B cell (primary cell): ENCODE measurements around the gene POLE2. TPM values are rescaled to one million over a fixed set of nuclear protein-coding genes. Genes with fewer than 3 reads are reported as not detected.

Source experiments
- ATAC-seq: fragments of 200-7000 bp; cut with Tn5 transposase; one replicate; pipeline ENCODE4 v1.10.0; 2021; ENCODE audit warnings: low read depth, mild to moderate bottlenecking, moderate number of reproducible peaks, moderate library complexity
- CTCF ChIA-PET: fragments of 350-600 bp; sonication (Branson Sonifier 250); formaldehyde crosslinking; loops from one replicate; lab custom pipeline; 2021; ENCODE audit warnings: antibody characterized with exemption, inconsistent platforms; lab: Charles Lee
- POLR2A ChIA-PET: fragments of 350-600 bp; sonication (Branson Sonifier 250); formaldehyde crosslinking; loops from one replicate; lab custom pipeline; 2021; ENCODE audit warnings: antibody characterized with exemption; lab: Charles Lee
- DNase-seq: peaks from one replicate; pipeline ENCODE4 v3.0.0; 2013
- H2AFZ ChIP-seq: 2 replicates; pipeline ENCODE4 v1.6.1; 2012; ENCODE audit warnings: mild to moderate bottlenecking, low read depth, low read length; ENCODE audit not compliant: insufficient read depth, poor library complexity, severe bottlenecking
- H3K27ac ChIP-seq, 2 donors: 1 replicate in 1 of 2; 2 replicates in 1 of 2; pipeline ENCODE4 v1.5.1; 2012 to 2013; ENCODE audit warnings: low read length in 2 of 2, mild to moderate bottlenecking in 2 of 2, moderate library complexity in 1 of 2
- H3K27me3 ChIP-seq, 4 experiments: fragments of 200-600 bp in 1 of 4; sonication (generic) in 1 of 4; replicated peaks in 1 of 4; 1 replicate in 2 of 4; 2 replicates in 2 of 4; pipeline versions ENCODE4 v1.6.1 to v1.7.0; 2013 to 2016; ENCODE audit warnings: low read length in 3 of 4, mild to moderate bottlenecking in 2 of 4, mixed read lengths in 1 of 4, moderate library complexity in 1 of 4; ENCODE audit not compliant: insufficient read depth in 4 of 4, control insufficient read depth in 3 of 4; ENCODE audit errors: control extremely low read depth in 1 of 4
- H3K36me3 ChIP-seq, 2 experiments: replicated peaks in 1 of 2; 1 replicate in 1 of 2; 2 replicates in 1 of 2; pipeline versions ENCODE4 v1.6.1 to v1.7.1; 2013; ENCODE audit warnings: low read length in 1 of 2; ENCODE audit not compliant: insufficient read depth in 2 of 2, control insufficient read depth in 1 of 2; ENCODE audit errors: control extremely low read depth in 1 of 2, extremely low read depth in 1 of 2
- H3K4me1 ChIP-seq, 2 donors: fragments of 200-600 bp in 1 of 2; sonication (generic) in 1 of 2; 1 replicate in 1 of 2; 2 replicates in 1 of 2; pipeline versions ENCODE4 v1.5.1 to v1.6.1; 2013 to 2017; ENCODE audit warnings: low read length in 2 of 2; ENCODE audit not compliant: control insufficient read depth in 2 of 2, insufficient read depth in 2 of 2
- H3K4me2 ChIP-seq: replicated peaks from 2 replicates; pipeline ENCODE3; 2012; ENCODE audit warnings: mild to moderate bottlenecking, low read depth, low read length; ENCODE audit not compliant: poor library complexity, severe bottlenecking
- H3K4me3 ChIP-seq, 5 experiments: fragments of 200-600 bp in 1 of 5; sonication (generic) in 1 of 5; 1 replicate in 3 of 5; 2 replicates in 2 of 5; pipeline versions ENCODE4 v1.5.1 to v1.7.0; 2011 to 2016; ENCODE audit warnings: low read length in 4 of 5, mild to moderate bottlenecking in 4 of 5, low read depth in 2 of 5, control low read depth in 1 of 5, moderate library complexity in 1 of 5; ENCODE audit not compliant: insufficient read depth in 1 of 5; ENCODE audit errors: control extremely low read depth in 1 of 5, extremely low read depth in 1 of 5
- H3K79me2 ChIP-seq: fragments of 200-600 bp; sonication (generic); one replicate; pipeline ENCODE4 v1.6.0; 2016; ENCODE audit warnings: low read length; ENCODE audit not compliant: control insufficient read depth, insufficient read depth
- H3K9ac ChIP-seq: fragments of 200-600 bp; sonication (generic); 2 replicates; pipeline ENCODE4 v1.6.1; 2017; ENCODE audit warnings: mild to moderate bottlenecking, low read length, moderate library complexity
- H3K9me3 ChIP-seq, 3 donors: one replicate each; pipeline versions ENCODE4 v1.6.1 to v1.7.1; 2013; ENCODE audit warnings: low read length in 2 of 3; ENCODE audit not compliant: control insufficient read depth in 2 of 3, insufficient read depth in 1 of 3; ENCODE audit errors: control extremely low read depth in 1 of 3
- H4K20me1 ChIP-seq: 2 replicates; pipeline ENCODE4 v1.6.0; 2012; ENCODE audit warnings: mild to moderate bottlenecking, low read length; ENCODE audit not compliant: insufficient read depth, control insufficient read depth, poor library complexity, severe bottlenecking
- H3K27ac Mint-ChIP-seq: one replicate; pipeline ENCODE4 v1.8.0; 2021; ENCODE audit warnings: mixed read lengths
- H3K27me3 Mint-ChIP-seq: one replicate; pipeline ENCODE4 v1.8.0; 2021; ENCODE audit warnings: mixed read lengths
- H3K4me1 Mint-ChIP-seq: one replicate; pipeline ENCODE4 v1.8.0; 2021; ENCODE audit warnings: mixed read lengths
- H3K4me3 Mint-ChIP-seq: one replicate; pipeline ENCODE4 v1.8.0; 2021; ENCODE audit warnings: mixed read lengths
- H3K9me3 Mint-ChIP-seq: one replicate; pipeline ENCODE4 v1.8.0; 2022; ENCODE audit warnings: mixed read lengths; ENCODE audit not compliant: insufficient read depth
- CTCF ChIP-seq: fragments of 200-600 bp; IDR thresholded peaks from one replicate; pipeline ENCODE4 v1.8.0; 2022; ENCODE audit warnings: antibody characterized with exemption, mild to moderate bottlenecking
- EZH2 ChIP-seq: IDR thresholded peaks from 2 replicates; pipeline ENCODE4 v1.6.1; 2012; ENCODE audit warnings: borderline replicate concordance, low read depth, mild to moderate bottlenecking, moderate library complexity, low read length; ENCODE audit not compliant: insufficient read depth, poor library complexity, severe bottlenecking
- WGBS: methylation state at CpG from one replicate; pipeline ENCODE4 v1.1.5; 2013; ENCODE audit warnings: missing lambda C conversion rate; ENCODE audit not compliant: insufficient coverage; 5-methylcytosine and 5-hydroxymethylcytosine counted together
- intact Hi-C: fragments of 100-400 bp; cut with micrococcal nuclease; formaldehyde crosslinking; loops from one replicate; pipeline ENCODE4 v1.10.0; 2022
- polyA plus RNA-seq: library from polyadenylated mRNA; depleted of rRNA; stranded (reverse); fragments of >200 nt; gene quantifications from 2 replicates; pipeline ENCODE4 v1.2.3, GENCODE V29; 2012
- total RNA-seq, 2 donors: library from RNA; stranded (reverse); fragments of 120-200 nt in 1 of 2; gene quantifications; 1 replicate in 1 of 2; 2 replicates in 1 of 2; pipeline versions ENCODE4 v1.2.3 to v1.2.4, GENCODE V29; 2013 to 2022

POLE2 gene
- total and polyA plus RNA-seq, 2 donors (not counting 1 experiment from before 2014, with no cell fraction given), result 1.4 to 2.6 TPM

DNA sequence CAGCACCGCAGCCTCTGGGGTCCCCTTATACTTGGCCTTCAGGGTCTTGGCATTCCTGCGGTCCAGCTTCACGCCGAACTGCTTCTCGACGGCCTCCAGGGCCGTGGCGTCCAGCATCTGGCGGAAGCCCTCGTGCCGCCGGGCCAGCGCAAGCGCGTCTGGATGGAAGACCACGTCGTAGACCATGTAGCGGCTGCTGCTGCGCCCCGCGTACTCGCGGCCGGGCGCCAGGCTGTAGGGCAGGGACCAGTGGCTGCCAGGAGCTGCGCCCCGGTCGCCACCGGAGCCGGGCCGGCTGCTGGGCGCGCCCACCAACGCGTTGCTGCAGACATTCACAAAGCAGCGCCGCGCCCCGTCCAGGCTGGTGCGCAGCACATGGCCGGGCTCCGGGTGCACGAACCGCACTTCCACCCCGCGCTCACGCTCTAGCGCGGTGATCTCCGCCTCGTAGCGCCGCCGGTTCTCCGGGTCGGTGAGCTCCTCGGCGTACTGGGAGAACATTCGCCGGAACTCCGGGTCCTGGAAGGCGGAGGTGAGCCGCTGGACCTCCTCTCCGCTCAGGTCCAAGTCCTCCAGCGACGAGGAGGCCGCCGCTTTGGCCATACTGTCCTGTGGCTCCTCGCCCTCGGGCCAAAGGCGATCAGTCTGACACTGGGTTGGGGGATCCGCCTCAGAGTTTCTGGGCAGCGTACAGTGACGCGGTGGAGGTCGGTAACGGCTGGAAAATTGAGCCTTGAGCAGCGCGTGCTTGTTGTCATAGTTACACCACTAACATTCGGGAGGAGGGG is 53.3 kb downstream of the POLE2 start, which contains the start of gene DNAAF2:
DNAAF2 (minus strand) TSS at position 698 of the 788 bp plus-strand sequence; CDS start at position 603, 95 bp downstream.
- H4K20me1 ChIP-seq, result peaks cover 20% of the 10 kb centered on the region
- no peaks in the 10 kb centered on the region for H3K27me3 ChIP-seq
- Mint-ChIP-seq H3K27ac (peak within 1 kb of the TSS; percentile 98), H3K4me3 (peak within 1 kb of the TSS; percentile 96), H3K9me3 (no peaks in the 10 kb centered on the region), H3K4me1 (peaks cover 50% of the 10 kb centered on the region), H3K27me3 (no peaks in the 10 kb centered on the region)
- ChIA-PET CTCF (interaction anchor here (0.6 to 5.3 kb wide), 27 partner anchors 12 to 597 kb away, joined by 3 to 93 read pairs (median 4); partner anchors contain the start of genes KLHDC1, KLHDC2, LRR1 and MGAT2), POLR2A (interaction anchor here (0.6 to 5.3 kb wide), 11 partner anchors 10 to 228 kb away, joined by 3 to 88 read pairs (median 11); partner anchors contain the start of genes KLHDC2, LRR1, MGAT2 and NEMF)
- DNase-seq (peak; percentile 90), ATAC-seq (peak; percentile 35)
- H3K79me2 ChIP-seq, result peaks cover 76% of the 10 kb centered on the region
- intact Hi-C loops, result loop anchor here (1.0 to 2.0 kb wide), 11 partner anchors 14 to 1196 kb away; partner anchors contain the start of genes KLHDC1, KLHDC2, LRR1 and MAP4K5
- H3K4me2 ChIP-seq, result peak within 1 kb of the TSS; percentile 89
- H3K27ac ChIP-seq, result peak within 1 kb of the TSS; percentile 97 to 98
- peak within 1 kb of the TSS; percentile 56 to 98 (median 85) for H3K4me3 ChIP-seq
- H3K4me1 ChIP-seq, result peaks cover 20 to 26% of the 10 kb centered on the region in 2 donors
- no peaks in the 10 kb centered on the region for H3K9me3 ChIP-seq
- peak within 1 kb of the TSS; percentile 80 for H2AFZ ChIP-seq
- H3K36me3 ChIP-seq, result peaks cover 0 to 16% of the 10 kb centered on the region in 2 experiments
- peak within 1 kb of the TSS; percentile 92 for H3K9ac ChIP-seq
- TF ChIP-seq CTCF, result peak; percentile 4
- TF ChIP-seq EZH2, result no peak
- WGBS, result under 1% methylated on average over 78 of the region's 80 CpGs
